Measurements from ENCODE around the gene MYZAP. TPM values are rescaled to one million over a fixed set of nuclear protein-coding genes. Genes with fewer than 3 reads are reported as not detected.

Gene MYZAP
- total RNA-seq, 1 experiment from 2014 or later: 0.63 TPM

DNA sequence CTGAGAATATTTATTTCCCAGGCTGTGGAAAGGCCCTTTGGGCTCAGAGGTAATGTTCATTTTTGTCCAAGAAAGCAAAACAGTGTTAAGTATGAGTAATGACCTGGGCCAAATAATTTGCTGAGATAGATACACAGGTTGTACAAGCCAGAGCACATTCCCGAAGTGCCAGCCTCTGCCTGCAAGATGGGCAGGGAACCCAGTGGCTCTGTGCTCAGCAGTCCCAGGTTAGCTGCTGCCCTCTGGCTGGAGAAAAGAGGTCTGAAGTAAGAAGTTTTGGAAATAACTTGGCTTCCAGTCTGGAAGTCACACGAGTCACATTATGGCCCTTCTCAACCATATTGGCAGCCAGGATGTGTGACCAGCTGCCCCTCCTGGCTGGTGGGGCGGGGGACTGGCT is 20.2 kb downstream of the MYZAP start:
- Histone ChIP-seq H4K20me1 (ENCODE audit: control insufficient read depth, insufficient read depth, insufficient read length) (no peaks in the 10 kb centered on the region), H4K5ac (ENCODE audit: insufficient read length, low read depth, low read length) (no peak overlapping the region), H2AK5ac (ENCODE audit: insufficient read length, low read length) (no peak overlapping the region), H3K9ac (ENCODE audit: extremely low read depth, insufficient read length, low read length) (no peak overlapping the region), H3K23ac (ENCODE audit: insufficient read length, low read depth, low read length) (no peak overlapping the region), H3K9me3 (ENCODE audit: control insufficient read depth, low read depth, low read length) (no peaks in the 10 kb centered on the region), H3K79me1 (ENCODE audit: insufficient read depth, low read depth, low read length, poor library complexity, severe bottlenecking) (no peaks in the 10 kb centered on the region), H2BK20ac (ENCODE audit: low read depth, low read length, poor library complexity, severe bottlenecking) (no peak overlapping the region), H2BK5ac (ENCODE audit: insufficient read length, low read length) (no peak overlapping the region), H2AFZ (ENCODE audit: low read length) (no peak overlapping the region), H3K4me1 (ENCODE audit: insufficient read depth, low read length) (0 out of 2 replicates have a peak, but pooled peaks cover 2% of the 10 kb centered on the region), H2BK12ac (ENCODE audit: insufficient read length, low read depth, low read length) (no peak overlapping the region), H3K4me2 (ENCODE audit: insufficient read depth, insufficient read length, low read length) (no peak overlapping the region), H2BK15ac (ENCODE audit: low read depth, low read length) (no peak overlapping the region), H3K14ac (ENCODE audit: insufficient read depth, low read length) (no peak overlapping the region), H4K8ac (replicated peaks; ENCODE audit: insufficient read length, low read depth, low read length) (no peak overlapping the region), H3K4ac (ENCODE audit: low read depth, low read length) (no peak overlapping the region), H3K79me2 (ENCODE audit: insufficient read depth, low read length) (no peaks in the 10 kb centered on the region), H2BK120ac (ENCODE audit: low read depth, low read length, poor library complexity, severe bottlenecking) (no peak overlapping the region), H3K56ac (ENCODE audit: insufficient read length, low read depth, low read length) (no peak overlapping the region), H4K91ac (ENCODE audit: insufficient read length, low read depth, low read length) (no peak overlapping the region), H3T11ph (ENCODE audit: low read length) (no peak overlapping the region), H3K27ac (ENCODE audit: insufficient read length, low read depth, low read length) (no peak overlapping the region), H3K27me3 (ENCODE audit: insufficient read depth, low read length) (no peaks in the 10 kb centered on the region; the same call in 1 of the 2 replicates), H3K23me2 (ENCODE audit: insufficient read length, low read depth, low read length, poor library complexity, severe bottlenecking) (no peaks in the 10 kb centered on the region), H3K18ac (ENCODE audit: insufficient read length, low read depth, low read length) (no peak overlapping the region)
- H3K36me3 Mint-ChIP-seq (ENCODE audit: insufficient read depth in 1 of 3, low read depth in 3 of 3): no peaks in the 10 kb centered on the region
- no CpG with 5 or more reads among the region's 3 CpGs for WGBS (ENCODE audit: extremely low coverage, insufficient read length, low lambda C conversion rate)
- no peak overlapping the region for H3K27ac Mint-ChIP-seq
- DNase-seq: no peak
- no peak overlapping the region for H3K4me3 Mint-ChIP-seq
- TF ChIP-seq, protein P1, sequence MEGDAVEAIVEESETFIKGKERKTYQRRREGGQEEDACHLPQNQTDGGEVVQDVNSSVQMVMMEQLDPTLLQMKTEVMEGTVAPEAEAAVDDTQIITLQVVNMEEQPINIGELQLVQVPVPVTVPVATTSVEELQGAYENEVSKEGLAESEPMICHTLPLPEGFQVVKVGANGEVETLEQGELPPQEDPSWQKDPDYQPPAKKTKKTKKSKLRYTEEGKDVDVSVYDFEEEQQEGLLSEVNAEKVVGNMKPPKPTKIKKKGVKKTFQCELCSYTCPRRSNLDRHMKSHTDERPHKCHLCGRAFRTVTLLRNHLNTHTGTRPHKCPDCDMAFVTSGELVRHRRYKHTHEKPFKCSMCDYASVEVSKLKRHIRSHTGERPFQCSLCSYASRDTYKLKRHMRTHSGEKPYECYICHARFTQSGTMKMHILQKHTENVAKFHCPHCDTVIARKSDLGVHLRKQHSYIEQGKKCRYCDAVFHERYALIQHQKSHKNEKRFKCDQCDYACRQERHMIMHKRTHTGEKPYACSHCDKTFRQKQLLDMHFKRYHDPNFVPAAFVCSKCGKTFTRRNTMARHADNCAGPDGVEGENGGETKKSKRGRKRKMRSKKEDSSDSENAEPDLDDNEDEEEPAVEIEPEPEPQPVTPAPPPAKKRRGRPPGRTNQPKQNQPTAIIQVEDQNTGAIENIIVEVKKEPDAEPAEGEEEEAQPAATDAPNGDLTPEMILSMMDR (conservative IDR thresholded peaks at IDR 0.05): peak; percentile 38; the same call in 2 of the 3 replicates
- H3K9me3 Mint-ChIP-seq: no peaks in the 10 kb centered on the region
- no peaks in the 10 kb centered on the region; the same call in 1 of the 2 replicates for H3K27me3 Mint-ChIP-seq (ENCODE audit: low read depth)
- peaks cover 20% of the 10 kb centered on the region in 2 experiments for H3K4me1 Mint-ChIP-seq
